ENCODE measurements around the gene HTR7.
"Not testable (repeated sequence)": the region's sequence is repeated elsewhere in the genome, so short reads cannot be mapped to it uniquely, and the experiment has no call there.

The HTR7 gene

DNA sequence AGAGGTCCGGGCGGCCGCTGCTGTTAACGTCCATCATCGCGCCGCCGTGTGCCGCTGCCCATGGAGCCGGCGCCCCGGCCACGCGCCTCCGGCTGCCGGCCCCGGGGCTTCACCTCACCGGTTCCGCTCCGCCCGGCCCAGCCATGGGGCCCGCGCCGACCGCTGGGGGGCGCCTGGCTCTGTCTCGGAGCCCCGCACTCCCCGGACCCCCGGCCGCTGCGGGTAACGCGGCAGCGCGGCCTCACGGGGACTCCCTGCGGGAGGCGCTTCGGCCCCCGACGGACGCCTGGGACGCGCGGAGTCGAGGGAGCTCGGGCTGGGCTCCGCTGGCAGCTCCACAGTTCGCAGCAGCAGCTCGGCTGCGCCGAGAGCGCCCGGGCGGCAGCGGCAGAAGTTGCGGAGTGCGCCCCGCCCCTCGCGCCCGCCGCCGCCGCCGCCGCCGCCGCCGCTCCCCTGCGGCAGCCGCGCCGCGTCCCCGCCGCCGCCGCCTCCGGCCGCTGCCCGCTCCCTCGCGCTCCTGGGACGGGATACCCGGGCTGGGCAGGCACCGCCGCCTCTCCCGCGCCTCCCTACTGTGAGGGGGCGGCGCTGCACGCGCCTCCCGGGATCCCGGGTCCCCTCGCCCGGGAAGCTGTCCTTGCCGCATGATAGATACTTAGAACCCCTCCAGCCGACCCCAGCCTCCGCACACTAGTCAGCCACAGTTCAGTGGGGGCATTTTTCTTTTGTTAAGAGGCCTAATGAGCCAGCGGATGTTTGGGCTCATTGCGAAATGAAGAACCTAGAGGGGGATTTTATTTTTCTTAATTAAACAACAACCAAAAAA is at the start of gene HTR7:
TSS of gene HTR7 (minus strand) at position 405 of the 826 bp plus-strand sequence. CDS start at position 37, 368 bp downstream.
- Histone ChIP-seq H3K9ac (ENCODE audit: low read depth, low read length) (peak within 1 kb of the TSS; percentile 83), H3K36me3 (ENCODE audit: insufficient read depth, low read length) (no peaks in the 10 kb centered on the region), H3K9me3 (ENCODE audit: control insufficient read depth, insufficient read depth, low read length) (no peaks in the 10 kb centered on the region), H3K4me1 (ENCODE audit: insufficient read depth, low read length) (0 out of 2 replicates have a peak, but pooled peaks cover 5% of the 10 kb centered on the region)

DNA sequence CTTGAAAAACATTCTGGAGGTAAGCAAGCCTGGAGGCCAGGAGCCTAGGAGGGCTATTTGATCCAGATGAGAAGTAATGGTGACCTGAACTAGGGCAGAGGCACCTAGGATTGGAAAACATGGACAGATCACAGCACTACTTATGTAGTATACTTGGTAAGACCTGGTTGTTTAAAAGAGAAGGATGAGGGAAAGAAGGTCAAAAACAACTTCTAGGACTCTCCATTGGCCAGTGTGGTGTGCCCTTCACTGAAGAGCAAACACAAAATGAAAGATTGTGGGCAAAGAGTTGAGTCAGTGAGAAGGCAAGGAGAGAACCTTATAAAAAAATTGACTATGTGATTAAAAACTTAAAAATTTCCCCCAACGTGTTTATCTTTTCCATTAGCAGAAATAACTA is 48.8 kb upstream of the HTR7 start:
- Histone ChIP-seq H3K9ac (ENCODE audit: low read depth, low read length) (no peak overlapping the region), H3K4me1 (ENCODE audit: insufficient read depth, low read length) (no peaks in the 10 kb centered on the region), H3K9me3 (ENCODE audit: control insufficient read depth, insufficient read depth, low read length) (no peaks in the 10 kb centered on the region), H3K36me3 (ENCODE audit: insufficient read depth, low read length) (no peaks in the 10 kb centered on the region; the same call in none of the 2 replicates)

DNA sequence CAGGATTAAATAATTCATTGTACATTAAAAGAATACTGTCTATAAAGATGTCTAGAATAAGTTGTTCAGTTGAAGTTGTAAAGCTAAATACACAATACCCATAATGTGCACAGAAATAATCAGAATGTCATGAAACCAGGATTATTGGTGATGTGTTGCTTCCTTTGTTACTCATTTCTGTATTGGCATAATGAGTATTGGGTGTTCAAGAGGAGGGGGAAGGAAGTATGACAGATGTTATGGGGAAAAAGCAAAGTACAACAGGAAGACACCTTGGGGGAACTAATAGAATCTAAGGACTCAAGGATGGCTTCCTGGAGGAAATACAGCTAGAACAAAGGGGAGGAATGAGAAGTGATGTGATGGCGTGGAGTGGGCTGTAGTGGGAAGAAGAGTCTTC is 48.1 kb upstream of the HTR7 start:
- no peak overlapping the region for H3K9ac ChIP-seq (ENCODE audit: low read depth, low read length)
- H3K36me3 ChIP-seq (ENCODE audit: insufficient read depth, low read length): no peaks in the 10 kb centered on the region; the same call in none of the 2 replicates
- no peaks in the 10 kb centered on the region for H3K9me3 ChIP-seq (ENCODE audit: control insufficient read depth, insufficient read depth, low read length)
- no peaks in the 10 kb centered on the region for H3K4me1 ChIP-seq (ENCODE audit: insufficient read depth, low read length)

DNA sequence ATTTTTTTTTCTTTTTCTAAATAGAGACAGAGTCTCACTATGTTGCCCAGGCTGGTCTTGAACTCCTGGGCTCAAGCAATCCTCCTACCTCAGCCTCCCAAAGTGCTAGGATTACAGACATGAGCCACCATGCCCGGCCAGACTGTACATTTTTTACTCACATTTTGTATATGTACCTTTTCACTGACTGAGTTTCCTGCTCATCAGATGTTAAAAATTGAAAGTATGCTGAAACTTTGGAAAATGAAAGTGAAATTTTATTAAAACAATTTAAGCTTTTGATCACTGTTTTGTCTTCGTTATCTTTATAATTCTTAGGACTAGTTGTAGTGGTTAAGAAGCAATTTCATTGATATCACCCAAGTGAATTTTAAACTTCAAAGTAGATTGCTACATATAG is 39.1 kb upstream of the HTR7 start:
- not testable (repeated sequence) for H3K4me1 ChIP-seq (ENCODE audit: insufficient read depth, low read length)
- H3K36me3 ChIP-seq (ENCODE audit: insufficient read depth, low read length): 0 out of 2 replicates have a peak, but pooled peaks cover 12% of the 10 kb centered on the region

DNA sequence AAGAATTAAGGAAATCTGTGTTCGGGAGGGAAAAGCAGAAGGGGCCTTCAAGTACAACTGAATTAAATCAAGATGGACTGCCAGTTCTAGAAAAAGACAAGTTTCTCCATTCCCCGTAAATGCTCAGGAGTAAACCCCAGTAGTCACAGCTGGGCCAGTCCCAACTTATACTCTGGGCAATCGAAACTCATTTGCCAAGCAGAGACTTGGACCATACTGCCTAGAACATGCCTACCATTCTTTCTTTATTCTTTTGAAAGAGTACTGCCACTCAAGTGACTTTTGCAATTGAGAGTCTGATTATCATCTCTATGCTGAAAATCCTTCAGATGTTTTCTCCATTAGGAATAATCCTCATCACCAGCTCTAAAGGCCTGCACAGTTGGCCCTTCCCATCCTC is 35.4 kb upstream of the HTR7 start:
- Histone ChIP-seq H3K9me3 (ENCODE audit: control insufficient read depth, insufficient read depth, low read length) (no peaks in the 10 kb centered on the region), H3K36me3 (ENCODE audit: insufficient read depth, low read length) (0 out of 2 replicates have a peak, but pooled peaks cover 12% of the 10 kb centered on the region), H3K4me1 (ENCODE audit: insufficient read depth, low read length) (no peaks in the 10 kb centered on the region), H3K9ac (ENCODE audit: low read depth, low read length) (no peak overlapping the region)

More for the DNA sequence above, 39.1 kb upstream of the HTR7 start:
- not testable (repeated sequence) for H3K9ac ChIP-seq (ENCODE audit: low read depth, low read length); H3K9me3 ChIP-seq (ENCODE audit: control insufficient read depth, insufficient read depth, low read length)

DNA sequence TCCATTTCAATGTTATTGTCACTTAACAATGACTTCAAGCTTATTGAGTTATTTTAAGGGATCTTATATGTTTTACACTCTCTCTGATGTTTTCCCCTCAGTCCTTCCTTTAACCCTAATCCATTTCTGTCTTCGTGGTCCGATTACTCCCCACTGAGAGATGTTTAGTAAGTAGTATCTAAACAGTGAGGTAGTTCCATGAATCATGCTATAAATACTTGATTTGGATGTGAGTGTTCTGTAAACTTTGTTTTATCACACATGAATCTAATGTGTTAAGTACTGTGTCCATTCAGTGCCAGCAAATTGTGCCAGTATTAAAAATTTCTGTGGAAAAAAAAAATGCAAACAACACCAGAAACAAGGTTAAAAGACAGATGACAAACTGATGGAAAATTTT is 32.5 kb upstream of the HTR7 start:
- Histone ChIP-seq H3K36me3 (ENCODE audit: insufficient read depth, low read length) (peaks cover 9% of the 10 kb centered on the region; the same call in 1 of the 2 replicates), H3K9ac (ENCODE audit: low read depth, low read length) (no peak overlapping the region), H3K4me1 (ENCODE audit: insufficient read depth, low read length) (no peaks in the 10 kb centered on the region), H3K9me3 (ENCODE audit: control insufficient read depth, insufficient read depth, low read length) (no peaks in the 10 kb centered on the region)

DNA sequence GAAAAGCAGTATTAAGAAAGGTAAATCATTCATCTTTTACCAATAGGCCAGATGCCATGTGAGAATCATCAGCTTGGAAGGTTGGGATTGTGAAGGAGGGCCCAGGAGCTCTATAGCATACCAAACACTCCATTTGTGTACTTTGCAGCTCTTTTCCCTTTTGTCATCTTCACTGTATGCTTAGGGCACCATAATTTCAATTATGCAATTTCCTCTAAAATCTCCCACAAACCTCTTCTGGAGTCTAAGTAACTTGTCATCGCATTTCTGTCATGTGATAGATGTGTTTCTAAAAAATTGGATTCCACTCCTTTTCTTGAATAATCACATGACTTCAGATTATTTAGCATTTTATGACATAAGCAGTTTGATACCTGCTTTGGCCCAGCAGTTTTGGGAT is 31.8 kb upstream of the HTR7 start:
- no peaks in the 10 kb centered on the region for H3K4me1 ChIP-seq (ENCODE audit: insufficient read depth, low read length)
- peaks cover 9% of the 10 kb centered on the region; the same call in 1 of the 2 replicates for H3K36me3 ChIP-seq (ENCODE audit: insufficient read depth, low read length)
- no peak overlapping the region for H3K9ac ChIP-seq (ENCODE audit: low read depth, low read length)
- H3K9me3 ChIP-seq (ENCODE audit: control insufficient read depth, insufficient read depth, low read length): no peaks in the 10 kb centered on the region

DNA sequence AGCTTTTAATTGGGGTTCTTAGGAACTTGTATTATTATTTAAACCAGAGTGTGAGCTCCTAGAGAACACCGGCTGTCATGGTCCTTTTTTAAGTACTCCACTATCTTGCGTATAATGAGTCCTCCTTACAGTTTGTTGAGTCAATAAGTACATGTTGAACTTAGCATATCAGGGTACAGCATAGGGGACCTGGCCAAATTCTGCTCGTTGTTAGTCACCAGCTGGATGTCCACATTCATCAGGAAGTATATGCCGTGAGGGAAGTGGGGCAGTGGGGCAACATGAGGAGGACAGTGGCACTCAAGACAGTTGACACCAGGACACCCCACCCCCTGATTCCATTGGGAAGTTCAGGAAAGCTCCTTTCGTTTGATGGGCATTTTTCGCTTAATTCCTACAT is 30.5 kb upstream of the HTR7 start:
- no peaks in the 10 kb centered on the region for H3K9me3 ChIP-seq (ENCODE audit: control insufficient read depth, insufficient read depth, low read length)
- H3K36me3 ChIP-seq (ENCODE audit: insufficient read depth, low read length): peaks cover 9% of the 10 kb centered on the region; the same call in 1 of the 2 replicates
- H3K4me1 ChIP-seq (ENCODE audit: insufficient read depth, low read length): no peaks in the 10 kb centered on the region
- H3K9ac ChIP-seq (ENCODE audit: low read depth, low read length): no peak overlapping the region

DNA sequence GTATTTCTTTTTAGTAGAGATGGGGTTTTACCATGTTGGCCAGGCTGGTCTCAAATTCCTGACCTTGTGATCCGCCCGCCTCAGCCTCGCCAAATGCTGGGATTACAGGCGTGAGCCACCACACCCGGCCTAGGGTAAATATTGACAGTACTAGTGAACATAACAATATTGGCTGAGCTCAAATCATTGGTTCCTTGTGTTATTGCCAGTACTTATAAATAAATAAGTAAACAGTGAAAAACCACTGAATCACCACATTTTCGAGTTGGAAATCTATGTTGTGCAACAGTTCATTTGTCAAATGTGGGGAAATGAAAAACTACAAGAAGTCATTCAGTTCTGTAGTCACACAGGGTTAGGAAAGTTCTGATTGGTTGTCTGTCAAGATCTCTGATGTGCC is 29.7 kb upstream of the HTR7 start:
- Histone ChIP-seq H3K4me1 (ENCODE audit: insufficient read depth, low read length) (no peaks in the 10 kb centered on the region), H3K9me3 (ENCODE audit: control insufficient read depth, insufficient read depth, low read length) (no peaks in the 10 kb centered on the region), H3K9ac (ENCODE audit: low read depth, low read length) (no peak overlapping the region), H3K36me3 (ENCODE audit: insufficient read depth, low read length) (peaks cover 4% of the 10 kb centered on the region; the same call in 1 of the 2 replicates)

DNA sequence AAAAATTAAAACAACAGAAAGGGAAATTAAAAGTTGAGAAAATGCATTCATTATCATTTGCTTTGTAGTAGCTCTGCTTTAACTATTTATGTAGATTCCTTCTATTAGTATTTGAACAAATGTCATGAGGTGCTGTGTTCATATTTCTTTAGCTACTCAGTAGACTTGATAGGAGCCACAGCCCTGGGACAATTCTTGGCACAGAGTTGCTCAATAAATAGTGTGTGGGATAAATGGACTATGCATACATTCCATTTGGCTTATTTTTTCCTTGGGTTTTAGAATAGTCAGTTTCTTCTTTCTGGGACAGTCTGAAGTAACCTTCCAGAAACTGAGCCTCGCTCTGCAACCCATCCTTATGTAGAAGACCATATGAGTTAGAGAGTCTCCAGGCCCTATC is 27.3 kb upstream of the HTR7 start:
- H3K4me1 ChIP-seq (ENCODE audit: insufficient read depth, low read length): no peaks in the 10 kb centered on the region
- no peak overlapping the region for H3K9ac ChIP-seq (ENCODE audit: low read depth, low read length)
- peaks cover 6% of the 10 kb centered on the region; the same call in 1 of the 2 replicates for H3K36me3 ChIP-seq (ENCODE audit: insufficient read depth, low read length)
- no peaks in the 10 kb centered on the region for H3K9me3 ChIP-seq (ENCODE audit: control insufficient read depth, insufficient read depth, low read length)

DNA sequence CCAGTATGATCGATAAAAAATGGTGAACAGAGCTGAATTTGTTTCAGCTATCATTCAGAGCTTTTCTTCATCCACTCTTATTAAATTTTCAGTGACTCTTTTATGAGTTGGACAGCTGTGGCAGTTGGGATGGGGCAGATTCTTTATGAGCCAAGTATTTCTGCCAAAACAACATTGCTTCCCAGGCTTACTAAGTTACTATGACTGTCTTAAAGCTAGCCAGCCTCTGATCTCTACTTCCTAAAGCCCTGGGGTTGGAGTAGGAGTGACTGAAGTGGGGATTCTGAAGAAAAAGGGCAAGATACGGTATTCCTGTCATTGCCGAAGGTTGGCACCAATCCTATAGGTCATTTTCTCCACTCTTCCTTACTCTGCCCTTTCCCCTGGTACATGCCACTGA is 26.6 kb upstream of the HTR7 start:
- Histone ChIP-seq H3K9me3 (ENCODE audit: control insufficient read depth, insufficient read depth, low read length) (no peaks in the 10 kb centered on the region), H3K4me1 (ENCODE audit: insufficient read depth, low read length) (no peaks in the 10 kb centered on the region), H3K9ac (ENCODE audit: low read depth, low read length) (no peak overlapping the region), H3K36me3 (ENCODE audit: insufficient read depth, low read length) (peaks cover 6% of the 10 kb centered on the region; the same call in 1 of the 2 replicates)

DNA sequence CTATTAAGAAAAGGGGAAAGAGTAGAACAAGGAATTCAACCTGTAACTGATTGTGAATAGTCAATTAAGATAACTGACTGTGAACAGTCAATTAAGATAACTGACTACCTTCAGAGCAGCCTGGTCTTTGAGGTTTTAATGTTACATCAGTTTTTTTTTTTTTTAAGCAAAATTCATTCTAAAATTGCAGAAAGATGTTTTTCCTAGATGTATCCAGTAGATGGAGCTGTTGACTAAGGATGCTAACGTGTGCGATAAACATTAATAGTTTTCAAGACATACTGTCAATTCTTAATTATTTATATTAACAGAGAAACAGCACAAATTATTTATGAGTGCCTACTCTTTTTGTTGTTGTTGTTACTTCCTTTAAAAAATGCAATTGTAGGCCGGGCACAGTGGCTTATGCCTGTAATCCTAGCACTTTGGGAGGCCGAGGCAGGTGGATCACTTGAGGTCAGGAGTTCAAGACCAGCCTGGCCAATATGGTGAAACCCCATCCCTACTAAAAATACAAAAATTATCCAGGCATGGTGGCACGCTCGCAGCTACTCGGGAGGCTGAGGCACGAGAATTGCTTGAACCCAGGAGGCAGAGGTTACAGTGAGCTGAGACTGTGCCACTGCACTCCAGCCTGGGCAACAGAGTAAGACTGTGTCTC is 22.4 kb upstream of the HTR7 start:
- H3K9ac ChIP-seq (ENCODE audit: low read depth, low read length); H3K4me1 ChIP-seq (ENCODE audit: insufficient read depth, low read length); H3K9me3 ChIP-seq (ENCODE audit: control insufficient read depth, insufficient read depth, low read length): not testable (repeated sequence)
- peaks cover 16% of the 10 kb centered on the region for H3K36me3 ChIP-seq (ENCODE audit: insufficient read depth, low read length)

DNA sequence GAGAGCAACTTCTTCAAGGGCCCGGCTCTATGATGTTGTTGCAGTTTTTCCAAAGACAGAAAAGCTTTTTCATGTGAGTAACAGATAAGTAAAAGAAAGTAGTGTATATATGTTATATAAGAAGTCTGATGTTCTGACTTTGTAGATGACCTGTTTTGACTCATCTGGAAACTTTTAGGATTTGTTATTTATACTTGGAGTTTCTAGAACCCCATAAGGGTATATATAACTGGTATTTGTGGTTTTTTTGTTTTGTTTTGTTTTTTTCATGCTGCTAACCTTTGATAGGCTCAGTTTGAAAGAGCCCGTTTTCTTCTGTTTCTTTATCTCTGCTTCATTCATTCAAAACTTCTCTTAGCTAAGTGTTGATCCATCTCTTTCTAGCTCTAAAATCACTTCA is 21.2 kb upstream of the HTR7 start:
- Histone ChIP-seq H3K4me1 (ENCODE audit: insufficient read depth, low read length) (no peaks in the 10 kb centered on the region), H3K9ac (ENCODE audit: low read depth, low read length) (no peak overlapping the region), H3K9me3 (ENCODE audit: control insufficient read depth, insufficient read depth, low read length) (no peaks in the 10 kb centered on the region), H3K36me3 (ENCODE audit: insufficient read depth, low read length) (peaks cover 16% of the 10 kb centered on the region)

DNA sequence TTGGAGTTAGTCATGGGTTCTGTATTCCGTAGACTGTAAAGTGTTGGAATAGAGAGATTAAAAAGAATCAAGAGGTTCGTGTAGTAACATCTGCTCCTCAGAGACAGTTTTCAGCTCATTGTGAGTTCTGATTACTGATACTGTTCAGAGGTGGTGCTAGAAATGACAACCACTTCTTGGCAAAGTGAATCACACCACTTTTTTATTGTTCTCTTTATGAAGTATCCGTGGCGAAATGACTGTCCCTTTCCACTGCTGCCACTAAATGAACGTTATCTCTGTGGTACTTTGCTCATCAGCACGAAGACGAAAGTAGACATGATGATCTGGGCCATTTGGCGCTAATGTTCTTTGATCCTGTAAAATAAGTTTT is 14.8 kb upstream of the HTR7 start:
- Histone ChIP-seq H3K9ac (ENCODE audit: low read depth, low read length) (peak overlapping the region; percentile 90), H3K36me3 (ENCODE audit: insufficient read depth, low read length) (peaks cover 9% of the 10 kb centered on the region), H3K4me1 (ENCODE audit: insufficient read depth, low read length) (peaks cover 13% of the 10 kb centered on the region; the same call in 1 of the 2 replicates), H3K9me3 (ENCODE audit: control insufficient read depth, insufficient read depth, low read length) (no peaks in the 10 kb centered on the region)

Data from ES-I3 (cell line).